GM10248 (cell line): Measurements from ENCODE around the gene CD1E.

Experiments
- CTCF ChIA-PET: fragments of 300-600 bp; sonication (Branson Sonifier 250); formaldehyde crosslinking; extraction: SDS; loops from one replicate; lab custom pipeline; 2021; ENCODE audit warnings: antibody characterized with exemption; lab: Yijun Ruan, JAX
- POLR2A ChIA-PET: fragments of 350-650 bp; sonication (Branson Sonifier 250); formaldehyde crosslinking; extraction: SDS; loops from one replicate; lab custom pipeline; 2020; ENCODE audit warnings: antibody characterized with exemption; lab: Yijun Ruan, JAX
- DNase-seq: peaks from one replicate; pipeline ENCODE4 v3.0.0; 2012; ENCODE audit errors: extremely low spot score
- CTCF ChIP-seq: IDR thresholded peaks from 2 replicates; pipeline ENCODE4 v1.5.1; 2012; ENCODE audit warnings: mild to moderate bottlenecking, low read depth; ENCODE audit errors: extremely low read depth, missing control alignments, control extremely low read depth

Gene CD1E

GRCh38 chr1:158374860-158375259, 21.2 kb downstream of the CD1E start:
- CTCF ChIA-PET, result no interaction called here

GRCh38 chr1:158390331-158390730, 36.6 kb downstream of the CD1E start:
- no peak for TF ChIP-seq CTCF
- CTCF ChIA-PET, result no interaction called here
- POLR2A ChIA-PET, result no interaction called here
- no peak for DNase-seq

More at GRCh38 chr1:158374860-158375259, 21.2 kb downstream of the CD1E start:
- TF ChIP-seq CTCF, result no peak
- POLR2A ChIA-PET, result no interaction called here
- DNase-seq, result no peak

GRCh38 chr1:158391099-158391498, 37.4 kb downstream of the CD1E start:
- no peak for TF ChIP-seq CTCF
- ChIA-PET CTCF (no interaction called here), POLR2A (no interaction called here)
- no peak for DNase-seq

GRCh38 chr1:158393476-158393875, 39.8 kb downstream of the CD1E start:
- no peak for TF ChIP-seq CTCF
- no peak for DNase-seq
- CTCF ChIA-PET, result no interaction called here
- POLR2A ChIA-PET, result no interaction called here

GRCh38 chr1:158396646-158397045, 43.0 kb downstream of the CD1E start:
- POLR2A ChIA-PET, result no interaction called here

GRCh38 chr1:158398818-158399514, 45.3 kb downstream of the CD1E start, which contains the start of gene OR10T2:
TSS of gene OR10T2 (minus strand) at chr1:158399466. CDS start at chr1:158399466, 0 bp downstream.
- ChIA-PET POLR2A (no interaction called here), CTCF (no interaction called here)
- no peak for DNase-seq
- no peak for TF ChIP-seq CTCF

More at GRCh38 chr1:158396646-158397045, 43.0 kb downstream of the CD1E start:
- CTCF ChIA-PET, result no interaction called here
- no peak for TF ChIP-seq CTCF
- no peak for DNase-seq

- CTCF ChIA-PET, result no interaction called here
- DNase-seq, result no peak
- POLR2A ChIA-PET, result no interaction called here
Observed at GRCh38 chr1:158400871-158401270, 47.2 kb downstream of the CD1E start.

More at GRCh38 chr1:158400871-158401270, 47.2 kb downstream of the CD1E start:
- no peak for TF ChIP-seq CTCF
